Caco-2 (cell line): ENCODE results near the gene PCDH12. TPM values are rescaled to one million over a fixed set of nuclear protein-coding genes. Genes with fewer than 3 reads are reported as not detected.

Source experiments
- BruUV-seq: library from RNA; stranded (reverse); fragments of 400-500 nt; replicated peaks from 2 replicates; lab custom pipeline; 2021; lab: Mats Ljungman, UMichigan
- CTCF ChIA-PET: fragments of 300-600 bp; sonication (Branson Sonifier 250); formaldehyde crosslinking; loops from one replicate; lab custom pipeline; 2022; ENCODE audit warnings: antibody characterized with exemption; lab: Charles Lee
- POLR2A ChIA-PET: fragments of 300-600 bp; sonication (Branson Sonifier 250); formaldehyde crosslinking; loops from one replicate; lab custom pipeline; 2022; ENCODE audit warnings: antibody characterized with exemption; lab: Charles Lee
- DNase-seq, 2 experiments: peaks; one replicate each; pipeline versions ENCODE4 v3.0.0 to v3.0.0-alpha.2; 2020 to 2022
- H3K27me3 ChIP-seq: replicated peaks from 2 replicates; pipeline ENCODE4 v1.6.0; 2011; ENCODE audit warnings: low read length; ENCODE audit not compliant: control insufficient read depth, insufficient read depth
- H3K36me3 ChIP-seq: 2 replicates; pipeline ENCODE4 v1.5.1; 2011; ENCODE audit warnings: low read length; ENCODE audit not compliant: control insufficient read depth, insufficient read depth
- H3K4me1 ChIP-seq: fragments of 250-450 bp; sonication (Bioruptor Pico); 2 replicates; pipeline ENCODE4 v1.5.1; 2020; ENCODE audit warnings: mild to moderate bottlenecking
- H3K4me3 ChIP-seq: 2 replicates; pipeline ENCODE4 v1.5.1; 2011; ENCODE audit warnings: low read depth, mild to moderate bottlenecking, control low read depth, low read length
- H3K9me3 ChIP-seq: fragments of 250-450 bp; sonication (Bioruptor Pico); 2 replicates; pipeline ENCODE4 v1.5.1; 2020; ENCODE audit warnings: mild to moderate bottlenecking, moderate library complexity
- H3K27ac Mint-ChIP-seq: one replicate; pipeline ENCODE4 v1.8.0; 2022; ENCODE audit warnings: mixed read lengths; ENCODE audit not compliant: unreplicated experiment
- H3K27me3 Mint-ChIP-seq: one replicate; pipeline ENCODE4 v1.8.0; 2022; ENCODE audit warnings: mixed read lengths; ENCODE audit not compliant: insufficient read depth, unreplicated experiment
- H3K36me3 Mint-ChIP-seq: one replicate; pipeline ENCODE4 v1.8.0; 2022; ENCODE audit warnings: mild to moderate bottlenecking, mixed read lengths; ENCODE audit not compliant: insufficient read depth, unreplicated experiment
- H3K4me1 Mint-ChIP-seq: one replicate; pipeline ENCODE4 v1.8.0; 2022; ENCODE audit warnings: low read depth, mixed read lengths; ENCODE audit not compliant: unreplicated experiment
- H3K4me3 Mint-ChIP-seq: one replicate; pipeline ENCODE4 v1.8.0; 2022; ENCODE audit warnings: mild to moderate bottlenecking, moderate library complexity, mixed read lengths; ENCODE audit not compliant: unreplicated experiment
- H3K9me3 Mint-ChIP-seq: one replicate; pipeline ENCODE4 v1.8.0; 2022; ENCODE audit warnings: mixed read lengths; ENCODE audit not compliant: unreplicated experiment
- CTCF ChIP-seq, 2 experiments: fragments of 200-600 bp in 1 of 2; IDR thresholded peaks; 1 replicate in 1 of 2; 2 replicates in 1 of 2; pipeline versions ENCODE4 v1.5.1 to v1.8.0; 2011 to 2022; ENCODE audit warnings: antibody characterized with exemption in 1 of 2, control low read depth in 1 of 2, inconsistent platforms in 1 of 2, low read depth in 1 of 2, low read length in 1 of 2, mild to moderate bottlenecking in 1 of 2, moderate library complexity in 1 of 2; ENCODE audit not compliant: insufficient read depth in 1 of 2, severe bottlenecking in 1 of 2, unreplicated experiment in 1 of 2
- intact Hi-C: fragments of 100-400 bp; cut with micrococcal nuclease; formaldehyde crosslinking; loops from one replicate; pipeline ENCODE4 v1.10.0; 2022; ENCODE audit not compliant: unreplicated experiment
- total RNA-seq: library from RNA; stranded (reverse); gene quantifications from 2 replicates; pipeline ENCODE4 v1.2.3, GENCODE V29; 2022

PCDH12 gene
- total RNA-seq, 1 experiment from 2014 or later, result not detected

GRCh38 chr5:141919218-141920119 is 38.5 kb downstream of the PCDH12 start:
- Histone ChIP-seq H3K36me3 (no peaks in the 10 kb centered on the region), H3K27me3 (no peaks in the 10 kb centered on the region), H3K4me3 (no peak overlapping the region), H3K9me3 (no peaks in the 10 kb centered on the region), H3K4me1 (peaks cover 16% of the 10 kb centered on the region)
- no peaks in the 10 kb centered on the region for H3K9me3 Mint-ChIP-seq
- H3K36me3 Mint-ChIP-seq, result peaks cover 11% of the 10 kb centered on the region
- no peak overlapping the region for H3K27ac Mint-ChIP-seq
- ChIA-PET CTCF (no interaction called here), POLR2A (no interaction called here)
- H3K27me3 Mint-ChIP-seq, result no peaks in the 10 kb centered on the region
- H3K4me3 Mint-ChIP-seq, result no peak overlapping the region
- intact Hi-C loops, result no loop called here
- DNase-seq, result peak; percentile 35 to 67
- BruUV-seq, result no TSS peak
- TF ChIP-seq CTCF (IDR thresholded peaks at IDR 0.05; ENCODE audit: insufficient read depth in 1 of 2, low read depth in 1 of 2, low read length in 1 of 2, severe bottlenecking in 1 of 2, unreplicated experiment in 1 of 2), result no peak
- peaks cover 14% of the 10 kb centered on the region for H3K4me1 Mint-ChIP-seq

GRCh38 chr5:141917760-141918159 is 40.2 kb downstream of the PCDH12 start:
- no peaks in the 10 kb centered on the region for H3K27me3 ChIP-seq
- H3K36me3 ChIP-seq, result no peaks in the 10 kb centered on the region
- BruUV-seq, result no TSS peak
- no peak for TF ChIP-seq CTCF (IDR thresholded peaks at IDR 0.05; ENCODE audit: insufficient read depth in 1 of 2, low read depth in 1 of 2, low read length in 1 of 2, severe bottlenecking in 1 of 2, unreplicated experiment in 1 of 2)
- Mint-ChIP-seq H3K4me1 (peaks cover 13% of the 10 kb centered on the region), H3K4me3 (no peak overlapping the region), H3K27me3 (no peaks in the 10 kb centered on the region), H3K36me3 (no peaks in the 10 kb centered on the region), H3K9me3 (no peaks in the 10 kb centered on the region), H3K27ac (no peak overlapping the region)
- no peak for DNase-seq
- intact Hi-C loops, result no loop called here
- CTCF ChIA-PET, result interaction anchor here (1.2 kb wide), 1 partner anchor 43 kb away, joined by 5 read pairs; no protein-coding TSS in a partner anchor
- POLR2A ChIA-PET, result no interaction called here
- H3K4me1 ChIP-seq, result peaks cover 12% of the 10 kb centered on the region
- no peaks in the 10 kb centered on the region for H3K9me3 ChIP-seq
- H3K4me3 ChIP-seq, result no peak overlapping the region

- Mint-ChIP-seq H3K27me3 (no peaks in the 10 kb centered on the region), H3K4me1 (peaks cover 13% of the 10 kb centered on the region), H3K27ac (no peak overlapping the region), H3K4me3 (no peak overlapping the region), H3K36me3 (no peaks in the 10 kb centered on the region), H3K9me3 (no peaks in the 10 kb centered on the region)
- Histone ChIP-seq H3K4me3 (no peak overlapping the region), H3K9me3 (no peaks in the 10 kb centered on the region), H3K36me3 (no peaks in the 10 kb centered on the region), H3K4me1 (peaks cover 11% of the 10 kb centered on the region), H3K27me3 (no peaks in the 10 kb centered on the region)
- ChIA-PET CTCF (interaction anchor here (0.6 to 4.0 kb wide), 7 partner anchors 28 to 797 kb away, joined by 3 to 17 read pairs (median 3); partner anchors contain the start of genes PCDH1 and RNF14), POLR2A (no interaction called here)
- no peak for TF ChIP-seq CTCF (IDR thresholded peaks at IDR 0.05; ENCODE audit: insufficient read depth in 1 of 2, low read depth in 1 of 2, low read length in 1 of 2, severe bottlenecking in 1 of 2, unreplicated experiment in 1 of 2)
- DNase-seq, result no peak
- BruUV-seq, result no TSS peak
- intact Hi-C loops, result no loop called here
Measured at GRCh38 chr5:141916522-141916921, 41.5 kb downstream of the PCDH12 start.
